Large intestine (tissue), 3 donors: ENCODE data around the gene KCNJ4. TPM values are rescaled to one million over a fixed set of nuclear protein-coding genes. Genes with fewer than 3 reads are reported as not detected.
"Not testable (repeated sequence)": the region's sequence is repeated elsewhere in the genome, so short reads cannot be mapped to it uniquely, and the experiment has no call there.

Source experiments
- DNase-seq, 2 donors: peaks; one replicate each; pipeline versions ENCODE4 v3.0.0 to v3.0.0-alpha.2; 2013
- H3K27ac ChIP-seq: one replicate; pipeline ENCODE4 v1.5.1; 2013; ENCODE audit warnings: low read length
- H3K27me3 ChIP-seq: 2 replicates; pipeline ENCODE4 v1.6.1; 2013; ENCODE audit warnings: low read length; ENCODE audit not compliant: control insufficient read depth, insufficient read depth
- H3K36me3 ChIP-seq: 2 replicates; pipeline ENCODE4 v1.6.1; 2013; ENCODE audit warnings: low read length; ENCODE audit not compliant: control insufficient read depth, insufficient read depth
- H3K4me1 ChIP-seq: one replicate; pipeline ENCODE4 v1.6.1; 2013; ENCODE audit warnings: low read length; ENCODE audit not compliant: control insufficient read depth, insufficient read depth
- H3K4me3 ChIP-seq: one replicate; pipeline ENCODE4 v1.5.1; 2013; ENCODE audit warnings: low read length
- H3K9me3 ChIP-seq: one replicate; pipeline ENCODE4 v1.6.1; 2013; ENCODE audit warnings: mild to moderate bottlenecking, low read depth, low read length, moderate library complexity; ENCODE audit not compliant: control insufficient read depth
- WGBS: methylation state at CpG from one replicate; pipeline ENCODE4 v1.1.5; 2013; ENCODE audit warnings: low lambda C conversion rate; ENCODE audit not compliant: insufficient coverage; 5-methylcytosine and 5-hydroxymethylcytosine counted together
- polyA plus RNA-seq: library from polyadenylated mRNA; unstranded; fragments of 120-200 nt; gene quantifications from one replicate; pipeline ENCODE4 v1.2.1, GENCODE V29; 2013

Gene KCNJ4
- polyA plus RNA-seq, 1 donor: 2.1 TPM

GRCh38 chr22:38411016-38411415 lies 44.0 kb downstream of the KCNJ4 start:
- H3K4me3 ChIP-seq: no peak overlapping the region
- no peak for DNase-seq
- H3K27ac ChIP-seq: no peak overlapping the region
- H3K4me1 ChIP-seq: peaks cover 10% of the 10 kb centered on the region
- no peaks in the 10 kb centered on the region for H3K36me3 ChIP-seq
- peaks cover 15% of the 10 kb centered on the region for H3K9me3 ChIP-seq
- WGBS: no CpG with 5 or more reads among the region's 2 CpGs
- no peaks in the 10 kb centered on the region for H3K27me3 ChIP-seq

DNA sequence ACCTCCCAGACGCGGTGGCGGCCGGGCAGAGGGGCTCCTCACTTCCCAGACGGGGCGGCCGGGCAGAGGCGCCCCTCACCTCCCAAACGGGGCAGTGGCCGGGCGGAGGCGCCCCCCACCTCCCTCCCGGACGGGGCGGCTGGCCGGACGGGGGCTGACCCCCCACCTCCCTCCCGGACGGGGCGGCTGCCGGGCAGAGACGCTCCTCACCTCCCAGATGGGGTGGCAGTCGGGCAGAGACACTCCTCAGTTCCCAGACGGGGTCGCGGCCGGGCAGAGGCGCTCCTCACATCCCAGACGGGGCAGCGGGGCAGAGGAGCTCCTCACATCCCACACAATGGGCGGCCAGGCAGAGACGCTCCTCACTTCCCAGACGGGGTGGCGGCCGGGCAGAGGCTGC lies 45.1 kb downstream of the KCNJ4 start:
- DNase-seq, H3K4me3 ChIP-seq, H3K27ac ChIP-seq, H3K36me3 ChIP-seq, H3K27me3 ChIP-seq: not testable (repeated sequence)
- peaks cover 15% of the 10 kb centered on the region for H3K9me3 ChIP-seq
- no CpG with 5 or more reads among the region's 35 CpGs for WGBS
- peaks cover 10% of the 10 kb centered on the region for H3K4me1 ChIP-seq

GRCh38 chr22:38406617-38407016 lies 48.4 kb downstream of the KCNJ4 start:
- no peaks in the 10 kb centered on the region for H3K36me3 ChIP-seq
- WGBS: 77% methylated on average over 3 of the region's 4 CpGs
- H3K4me1 ChIP-seq: no peaks in the 10 kb centered on the region
- peaks cover 10% of the 10 kb centered on the region for H3K9me3 ChIP-seq
- no peak for DNase-seq
- no peak overlapping the region for H3K27ac ChIP-seq
- no peak overlapping the region for H3K4me3 ChIP-seq
- H3K27me3 ChIP-seq: peaks cover 4% of the 10 kb centered on the region

- WGBS: 100% methylated on average over 1 of the region's 6 CpGs
- Histone ChIP-seq H3K4me3 (no peak overlapping the region), H3K27ac (no peak overlapping the region), H3K36me3 (no peaks in the 10 kb centered on the region), H3K4me1 (no peaks in the 10 kb centered on the region), H3K9me3 (no peaks in the 10 kb centered on the region), H3K27me3 (peaks cover 6% of the 10 kb centered on the region)
- no peak for DNase-seq
These were observed 50.6 kb downstream of the KCNJ4 start for GRCh38 chr22:38404419-38404818.

GRCh38 chr22:38403812-38404211 lies 51.2 kb downstream of the KCNJ4 start:
- Histone ChIP-seq H3K4me1 (no peaks in the 10 kb centered on the region), H3K4me3 (no peak overlapping the region), H3K27ac (no peak overlapping the region), H3K36me3 (no peaks in the 10 kb centered on the region), H3K9me3 (no peaks in the 10 kb centered on the region), H3K27me3 (peaks cover 6% of the 10 kb centered on the region)
- no CpG with 5 or more reads among the region's 8 CpGs for WGBS
- DNase-seq: no peak

DNA sequence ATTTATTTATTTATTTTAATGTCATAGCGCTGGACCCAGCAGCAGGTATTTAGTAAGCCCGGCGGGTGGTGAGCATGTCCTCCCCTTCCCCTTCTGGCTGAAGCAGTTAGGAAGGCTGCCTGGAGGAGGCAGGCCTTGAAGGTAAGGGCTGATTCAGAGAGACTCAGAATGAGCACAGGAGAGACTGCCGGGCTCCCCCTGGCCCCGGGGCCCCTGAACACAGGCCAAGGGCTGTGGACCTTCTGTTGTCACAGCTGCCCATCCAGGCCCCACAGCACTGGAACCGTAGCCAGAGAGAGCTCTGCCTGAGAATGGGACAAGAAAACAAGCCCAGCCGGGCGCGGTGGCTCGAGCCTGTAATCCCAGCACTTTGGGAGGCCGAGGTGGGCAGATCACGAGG lies 52.8 kb downstream of the KCNJ4 start:
- no peak overlapping the region for H3K4me3 ChIP-seq
- H3K27ac ChIP-seq: no peak overlapping the region
- H3K36me3 ChIP-seq: no peaks in the 10 kb centered on the region

DNA sequence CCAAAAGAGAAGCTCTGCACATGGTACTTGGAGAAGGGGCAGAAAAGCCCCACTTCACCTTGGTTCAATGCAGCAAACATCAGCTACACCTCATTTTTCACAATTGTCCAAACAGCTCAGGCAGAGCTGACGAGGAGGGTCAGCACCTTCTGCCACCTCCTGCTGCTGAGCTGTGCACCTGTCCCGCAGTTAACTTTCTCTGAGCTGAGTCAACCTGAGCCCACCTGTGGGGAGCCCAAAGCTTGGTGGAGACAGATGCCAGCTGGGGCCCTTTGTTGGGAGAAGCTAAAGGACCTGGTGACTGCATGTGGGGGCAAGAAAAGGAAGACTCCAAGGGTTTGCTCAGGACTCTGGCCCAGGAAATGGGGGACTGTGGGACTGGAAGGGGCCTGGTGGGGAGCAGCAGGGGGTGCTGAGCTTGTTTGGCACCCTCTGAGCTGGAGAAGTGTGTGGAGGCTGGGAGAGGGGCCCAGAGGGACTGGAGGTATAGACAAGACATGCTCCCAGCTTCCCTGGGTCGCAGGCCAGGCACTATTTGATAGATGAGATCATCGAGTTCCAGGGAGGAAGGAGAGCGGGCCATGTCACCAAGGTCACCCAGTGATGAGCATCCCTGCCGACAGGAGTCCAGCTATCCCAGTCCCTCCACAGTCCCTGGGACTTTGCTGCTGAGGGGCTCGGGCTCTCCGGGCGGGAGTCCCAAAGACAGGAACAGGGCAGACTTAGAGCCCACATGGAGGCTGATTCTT lies 53.5 kb downstream of the KCNJ4 start:
- Histone ChIP-seq H3K27me3 (peaks cover 6% of the 10 kb centered on the region), H3K9me3 (peaks cover 3% of the 10 kb centered on the region), H3K4me1 (peaks cover 7% of the 10 kb centered on the region), H3K4me3 (no peak overlapping the region), H3K27ac (no peak overlapping the region), H3K36me3 (no peaks in the 10 kb centered on the region)
- no CpG with 5 or more reads among the region's 9 CpGs for WGBS
- no peak for DNase-seq

More for the DNA sequence above, 52.8 kb downstream of the KCNJ4 start:
- DNase-seq: no peak
- Histone ChIP-seq H3K9me3 (peaks cover 3% of the 10 kb centered on the region), H3K27me3 (peaks cover 6% of the 10 kb centered on the region), H3K4me1 (peaks cover under 1% of the 10 kb centered on the region)
- WGBS: no CpG with 5 or more reads among the region's 12 CpGs

DNA sequence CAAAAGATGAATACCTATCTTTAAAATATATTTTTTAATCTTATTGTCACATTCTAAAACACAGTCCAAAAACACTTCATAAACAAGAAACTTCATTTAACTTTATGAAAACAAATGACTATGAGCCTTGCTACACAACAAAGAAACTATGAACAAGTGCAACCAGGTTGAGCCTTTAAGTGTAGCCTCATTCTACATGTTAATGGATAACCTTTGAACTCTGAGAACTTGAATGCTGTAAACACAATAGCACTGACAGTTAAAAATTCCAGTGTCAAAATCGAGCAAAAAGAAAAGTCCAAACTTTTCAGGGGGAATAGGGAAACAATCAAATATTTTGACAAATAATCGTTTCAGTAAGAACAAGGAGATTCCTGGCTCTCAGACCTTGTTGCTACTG lies 54.7 kb downstream of the KCNJ4 start:
- no CpG with 5 or more reads among the region's 2 CpGs for WGBS
- peak overlapping the region; percentile 42 for H3K27ac ChIP-seq
- H3K4me3 ChIP-seq, H3K9me3 ChIP-seq, H3K4me1 ChIP-seq, H3K36me3 ChIP-seq, H3K27me3 ChIP-seq: not testable (repeated sequence)
- peak in 1 of 2 donors; percentile 60 for DNase-seq

- Histone ChIP-seq H3K36me3 (no peaks in the 10 kb centered on the region), H3K27ac (peak overlapping the region; percentile 81), H3K9me3 (peaks cover 3% of the 10 kb centered on the region), H3K4me3 (peak overlapping the region; percentile 95), H3K4me1 (peaks cover 7% of the 10 kb centered on the region), H3K27me3 (peaks cover 6% of the 10 kb centered on the region)
- DNase-seq: peak; percentile 47 to 70
- WGBS: 0% methylated on average over 2 of the region's 102 CpGs
These were observed 56.2 kb downstream of the KCNJ4 start for GRCh38 chr22:38398609-38399461.

DNA sequence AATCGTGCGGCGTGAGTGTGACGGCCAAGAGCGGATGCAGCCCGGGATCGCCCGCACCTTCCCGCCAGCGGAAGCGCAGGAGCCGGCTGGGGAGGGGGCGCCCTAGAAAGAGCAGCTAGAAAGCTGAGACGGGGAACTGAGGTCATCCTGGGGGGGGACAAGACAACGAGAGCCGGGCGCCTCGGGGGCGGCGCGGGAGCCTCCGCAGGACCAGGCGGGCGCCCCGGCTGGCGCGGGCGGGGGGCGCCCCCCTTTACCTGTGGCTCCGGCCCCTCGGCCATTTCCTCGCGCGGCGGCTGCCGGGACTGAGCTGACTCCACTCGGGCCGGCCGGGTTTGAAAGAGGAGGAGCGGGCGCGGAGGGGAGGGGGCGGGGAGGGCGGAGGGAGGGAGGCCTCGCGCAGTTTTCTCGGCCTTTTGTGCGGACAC lies 56.8 kb downstream of the KCNJ4 start:
- H3K27ac ChIP-seq: peak overlapping the region; percentile 81
- not testable (repeated sequence) for H3K4me1 ChIP-seq, H3K36me3 ChIP-seq, H3K27me3 ChIP-seq, H3K9me3 ChIP-seq
- H3K4me3 ChIP-seq: peak overlapping the region; percentile 95
- peak; percentile 50 to 71 for DNase-seq
- no CpG with 5 or more reads among the region's 48 CpGs for WGBS
